Suprapubic skin (tissue), 4 donors: Measurements from ENCODE around the gene TMEM17.

ENCODE experiments used
- CTCF ChIP-seq, 2 donors: fragments of 200-600 bp in 1 of 2; fragments of 450-650 bp in 1 of 2; sonication (generic) in 1 of 2; IDR thresholded peaks; one replicate each; pipeline ENCODE4 v1.5.1; 2016 to 2019; ENCODE audit warnings: antibody characterized with exemption in 2 of 2, mild to moderate bottlenecking in 1 of 2, moderate library complexity in 1 of 2
- EP300 ChIP-seq: sonication (generic); formaldehyde crosslinking; IDR thresholded peaks from one replicate; pipeline ENCODE4 v1.6.1; 2017; ENCODE audit warnings: antibody characterized with exemption
- POLR2A ChIP-seq, 2 donors: fragments of 450-650 bp; IDR thresholded peaks; one replicate each; pipeline ENCODE4 v1.6.1; 2017; ENCODE audit warnings: antibody characterized with exemption in 2 of 2, mild to moderate bottlenecking in 2 of 2, moderate library complexity in 2 of 2
- POLR2AphosphoS5 ChIP-seq, 3 donors: sonication (generic); formaldehyde crosslinking; IDR thresholded peaks; one replicate each; pipeline ENCODE4 v1.6.1; 2017; ENCODE audit warnings: antibody characterized with exemption in 3 of 3

DNA sequence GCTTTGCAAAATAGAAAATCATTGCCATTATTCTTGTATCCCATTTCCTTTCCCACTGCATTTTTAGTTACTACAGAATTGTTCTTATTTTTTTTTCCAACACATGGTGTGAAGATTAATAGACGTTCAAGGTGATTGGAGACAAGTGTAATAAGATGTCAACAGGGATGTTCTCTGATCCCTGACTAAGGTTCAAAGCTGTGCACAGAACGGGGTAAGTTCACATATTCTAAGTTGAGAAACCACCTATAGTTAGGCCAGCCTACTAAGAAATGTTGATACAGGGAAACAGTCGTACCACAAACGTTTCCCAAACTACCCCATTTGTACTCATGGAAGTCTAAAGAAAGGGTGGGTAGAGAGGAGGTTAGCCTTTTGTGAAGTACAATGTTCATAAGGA, 6.4 kb upstream of the TMEM17 start:
- TF ChIP-seq CTCF (IDR thresholded peaks at IDR 0.05) (no peak), POLR2AphosphoS5 (IDR thresholded peaks at IDR 0.05) (no peak), POLR2A (IDR thresholded peaks at IDR 0.05) (no peak), EP300 (no peak)
